ENCODE data around the gene SIPA1L3. TPM values are rescaled to one million over a fixed set of nuclear protein-coding genes. Genes with fewer than 3 reads are reported as not detected.

The SIPA1L3 gene
- total RNA-seq, 1 donor from 2014 or later = 63.2 TPM

DNA sequence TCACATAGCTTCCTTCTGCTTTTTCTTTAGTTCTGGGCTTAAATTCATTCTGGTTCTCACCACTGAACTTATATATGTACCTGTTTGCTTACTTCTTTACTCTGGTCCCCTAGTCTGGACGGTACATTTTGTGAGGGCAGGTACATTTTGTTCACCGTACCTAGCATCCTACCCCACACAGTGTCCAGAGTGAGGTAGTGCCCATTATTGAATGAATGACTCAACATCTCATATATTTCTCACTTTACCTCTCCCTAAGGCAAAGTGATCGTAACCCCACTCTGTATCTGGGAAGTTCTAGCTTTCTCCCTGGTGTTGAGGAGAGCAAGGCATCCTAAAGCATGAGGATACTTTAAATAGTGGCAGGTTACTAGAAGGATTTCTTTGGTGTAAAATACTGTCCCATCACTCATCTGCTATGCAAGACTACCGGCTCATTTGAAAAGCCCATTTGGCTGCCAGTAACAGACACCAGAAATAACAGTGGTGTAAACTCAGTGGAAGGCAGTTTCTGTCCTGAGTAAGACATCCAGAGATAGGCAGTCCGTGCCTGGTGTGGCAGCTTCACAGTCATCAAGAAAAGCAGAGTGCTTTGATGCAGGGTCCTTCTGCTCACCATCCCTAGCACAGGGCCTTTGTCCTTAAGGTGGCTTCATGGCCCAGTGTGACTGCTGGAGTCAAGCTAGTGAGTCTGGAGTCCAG is 111.8 kb downstream of the SIPA1L3 start:
- H3K4me1 ChIP-seq = peaks cover 19% of the 10 kb centered on the region
- TF ChIP-seq, protein P1, sequence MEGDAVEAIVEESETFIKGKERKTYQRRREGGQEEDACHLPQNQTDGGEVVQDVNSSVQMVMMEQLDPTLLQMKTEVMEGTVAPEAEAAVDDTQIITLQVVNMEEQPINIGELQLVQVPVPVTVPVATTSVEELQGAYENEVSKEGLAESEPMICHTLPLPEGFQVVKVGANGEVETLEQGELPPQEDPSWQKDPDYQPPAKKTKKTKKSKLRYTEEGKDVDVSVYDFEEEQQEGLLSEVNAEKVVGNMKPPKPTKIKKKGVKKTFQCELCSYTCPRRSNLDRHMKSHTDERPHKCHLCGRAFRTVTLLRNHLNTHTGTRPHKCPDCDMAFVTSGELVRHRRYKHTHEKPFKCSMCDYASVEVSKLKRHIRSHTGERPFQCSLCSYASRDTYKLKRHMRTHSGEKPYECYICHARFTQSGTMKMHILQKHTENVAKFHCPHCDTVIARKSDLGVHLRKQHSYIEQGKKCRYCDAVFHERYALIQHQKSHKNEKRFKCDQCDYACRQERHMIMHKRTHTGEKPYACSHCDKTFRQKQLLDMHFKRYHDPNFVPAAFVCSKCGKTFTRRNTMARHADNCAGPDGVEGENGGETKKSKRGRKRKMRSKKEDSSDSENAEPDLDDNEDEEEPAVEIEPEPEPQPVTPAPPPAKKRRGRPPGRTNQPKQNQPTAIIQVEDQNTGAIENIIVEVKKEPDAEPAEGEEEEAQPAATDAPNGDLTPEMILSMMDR (IDR thresholded peaks at IDR 0.05) = no peak
- no peak for DNase-seq
- no peak overlapping the region for H3K27ac ChIP-seq
- ATAC-seq = no peak
- no peaks in the 10 kb centered on the region for H3K9me3 ChIP-seq
- H3K4me3 ChIP-seq = no peak overlapping the region
- H3K27me3 ChIP-seq (ENCODE audit: low read depth) = no peaks in the 10 kb centered on the region
- intact Hi-C loops (cut with DNase I) = no loop called here
- H3K36me3 ChIP-seq = no peaks in the 10 kb centered on the region

GRCh38 chr19:38019396-38019724 is 112.4 kb downstream of the SIPA1L3 start:
- Histone ChIP-seq H3K36me3 (no peaks in the 10 kb centered on the region), H3K27ac (no peak overlapping the region), H3K4me1 (peaks cover 19% of the 10 kb centered on the region), H3K27me3 (ENCODE audit: low read depth) (no peaks in the 10 kb centered on the region), H3K4me3 (no peak overlapping the region), H3K9me3 (no peaks in the 10 kb centered on the region)
- no peak for DNase-seq
- ATAC-seq = no peak
- intact Hi-C loops (cut with DNase I) = no loop called here
- TF ChIP-seq, protein P1 (IDR thresholded peaks at IDR 0.05) = no peak

GRCh38 chr19:38020311-38020710 is 113.3 kb downstream of the SIPA1L3 start:
- H3K9me3 ChIP-seq = no peaks in the 10 kb centered on the region
- no peak for ATAC-seq
- H3K4me3 ChIP-seq = no peak overlapping the region
- H3K27me3 ChIP-seq (ENCODE audit: low read depth) = no peaks in the 10 kb centered on the region
- intact Hi-C loops (cut with DNase I) = no loop called here
- DNase-seq = no peak
- TF ChIP-seq, protein P1 (IDR thresholded peaks at IDR 0.05) = no peak
- H3K27ac ChIP-seq = peak overlapping the region; percentile 47
- H3K36me3 ChIP-seq = no peaks in the 10 kb centered on the region
- H3K4me1 ChIP-seq = peaks cover 20% of the 10 kb centered on the region

DNA sequence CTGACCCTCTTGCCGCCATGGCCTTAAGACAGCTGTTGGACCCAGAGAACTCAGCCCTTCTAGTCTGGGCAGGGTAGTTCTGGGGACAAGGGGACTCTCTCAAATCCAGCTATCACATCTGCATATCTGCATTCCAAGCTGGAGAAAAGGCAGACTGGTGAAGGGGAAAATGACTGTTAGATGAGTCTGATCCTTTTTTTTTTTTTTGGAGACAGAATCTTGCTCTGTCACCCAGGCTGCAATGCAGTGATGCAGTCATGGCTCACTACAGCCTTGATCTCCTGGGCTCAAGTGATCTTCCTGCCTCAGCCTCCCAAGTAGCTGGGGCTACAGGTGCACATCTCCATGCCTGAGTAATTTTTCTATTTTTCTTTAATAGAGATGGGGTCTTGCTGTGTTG is 114.3 kb downstream of the SIPA1L3 start:
- Histone ChIP-seq H3K4me1 (peaks cover 25% of the 10 kb centered on the region), H3K36me3 (no peaks in the 10 kb centered on the region), H3K9me3 (no peaks in the 10 kb centered on the region), H3K27ac (no peak overlapping the region), H3K4me3 (no peak overlapping the region), H3K27me3 (ENCODE audit: low read depth) (no peaks in the 10 kb centered on the region)
- intact Hi-C loops (cut with DNase I) = no loop called here
- DNase-seq (no peak), ATAC-seq (no peak)
- TF ChIP-seq, protein P1 (IDR thresholded peaks at IDR 0.05) = no peak

DNA sequence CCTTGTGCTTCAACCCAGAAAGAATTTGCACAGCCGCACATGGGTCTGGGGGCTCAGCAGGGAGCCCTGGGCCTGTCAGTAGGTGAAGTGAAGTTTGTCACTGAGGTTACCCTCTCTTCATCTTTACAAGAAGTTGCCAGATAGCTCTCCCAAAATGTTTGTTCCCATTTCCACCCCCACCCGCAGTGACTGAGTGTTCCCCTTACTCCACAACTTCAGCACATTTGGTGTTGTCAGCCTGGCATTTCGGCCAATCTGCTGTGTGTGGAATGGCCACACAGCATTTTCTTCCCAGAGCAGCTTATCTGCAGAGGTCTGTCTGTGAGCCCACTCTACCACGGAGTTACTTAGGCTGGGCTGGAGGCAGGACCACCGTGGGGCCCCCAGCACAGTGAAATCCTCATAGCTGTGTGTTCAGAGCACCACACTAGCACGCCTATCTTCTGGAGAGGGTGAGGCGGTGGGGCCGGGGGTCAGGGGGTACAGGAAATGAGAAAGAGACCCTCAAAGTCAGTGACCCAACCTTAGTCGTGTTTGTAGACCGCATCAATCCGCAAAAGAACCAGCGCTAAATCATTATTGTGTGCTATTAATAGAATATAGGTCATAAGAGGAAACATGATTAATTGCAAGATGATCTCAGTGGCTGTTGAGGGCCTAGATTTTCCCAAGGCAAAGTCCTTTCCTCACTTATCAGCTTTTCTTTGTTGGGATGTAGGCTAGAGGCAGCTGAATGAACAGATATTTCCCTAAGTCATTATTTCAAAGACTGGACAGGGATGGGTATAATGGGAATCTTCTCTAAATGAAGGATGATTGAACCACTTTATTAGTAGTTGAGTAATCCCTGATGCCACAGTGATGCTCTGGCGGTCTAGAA is 116.0 kb downstream of the SIPA1L3 start:
- no peak for DNase-seq
- Histone ChIP-seq H3K4me1 (peaks cover 25% of the 10 kb centered on the region), H3K27ac (no peak overlapping the region), H3K27me3 (ENCODE audit: low read depth) (no peaks in the 10 kb centered on the region), H3K4me3 (no peak overlapping the region), H3K9me3 (no peaks in the 10 kb centered on the region), H3K36me3 (no peaks in the 10 kb centered on the region)
- TF ChIP-seq, protein P1 (IDR thresholded peaks at IDR 0.05) = no peak
- intact Hi-C loops (cut with DNase I) = no loop called here
- no peak for ATAC-seq
